Left lung (tissue), 10 donors: ENCODE results near the gene SNRNP27. TPM values are rescaled to one million over a fixed set of nuclear protein-coding genes. Genes with fewer than 3 reads are reported as not detected.
"Not testable (repeated sequence)": the region's sequence is repeated elsewhere in the genome, so short reads cannot be mapped to it uniquely, and the experiment has no call there.

Experiments used
- ATAC-seq: fragments of 200-7000 bp; cut with Tn5 transposase; one replicate; pipeline ENCODE4 v1.9.1; 2020; ENCODE audit warnings: moderate library complexity
- DNase-seq, 4 donors: peaks; one replicate each; pipeline ENCODE4 v3.0.0-alpha.2; 2013 to 2020
- H3K27ac ChIP-seq, 2 donors: fragments of 200-600 bp; sonication (generic) in 1 of 2; one replicate each; pipeline versions ENCODE4 v1.5.0 to v1.8.0; 2020 to 2021
- H3K27me3 ChIP-seq, 2 donors: fragments of 200-600 bp; sonication (generic) in 1 of 2; one replicate each; pipeline versions ENCODE4 v1.5.0 to v1.8.0; 2020 to 2021
- H3K36me3 ChIP-seq, 2 donors: fragments of 200-600 bp; sonication (generic) in 1 of 2; one replicate each; pipeline versions ENCODE4 v1.5.0 to v1.8.0; 2020 to 2021
- H3K4me1 ChIP-seq, 2 donors: fragments of 200-600 bp; one replicate each; pipeline ENCODE4 v1.8.0; 2021
- H3K4me3 ChIP-seq, 2 donors: fragments of 200-600 bp; sonication (generic) in 1 of 2; one replicate each; pipeline versions ENCODE4 v1.5.0 to v1.8.0; 2020 to 2021; ENCODE audit warnings: mild to moderate bottlenecking in 1 of 2
- H3K9me3 ChIP-seq, 2 donors: fragments of 200-600 bp; sonication (generic) in 1 of 2; one replicate each; pipeline versions ENCODE4 v1.5.0 to v1.8.0; 2020 to 2021
- CTCF ChIP-seq, 2 donors: fragments of 200-600 bp; sonication (generic) in 1 of 2; IDR thresholded peaks; one replicate each; pipeline versions ENCODE4 v1.5.0 to v1.8.0; 2021; ENCODE audit warnings: antibody characterized with exemption in 2 of 2
- intact Hi-C, 2 donors: fragments of 100-400 bp; cut with DNase I; formaldehyde crosslinking; loops; one replicate each; pipeline versions ENCODE4 v1.11.2 to v1.14.2; 2022
- polyA plus RNA-seq, 6 donors: library from polyadenylated mRNA; unstranded; fragments of 120-200 nt; gene quantifications; one replicate each; pipeline ENCODE4 v1.2.1, GENCODE V29; 2013; ENCODE audit not compliant: insufficient read length in 6 of 6
- total RNA-seq, 2 donors: library from RNA; stranded (reverse); fragmentation: NEBNext Ultra II Directional; extraction: Animal tissue kit (Norgen Biotek cat#: 25700); gene quantifications; one replicate each; pipeline ENCODE4 v1.2.1, GENCODE V29; 2021
- donor health status: DM: no; HTN: yes; CAD: no.
- donor health status: DM: no; HTN: no; CAD: no.

The SNRNP27 gene
- total and polyA plus RNA-seq, 8 donors, result 37.1 to 76.8 (median 66.0) TPM

GRCh38 chr2:69888451-69888850 lies 5.3 kb upstream of the SNRNP27 start:
- no peak overlapping the region for H3K4me3 ChIP-seq
- ATAC-seq (no peak), DNase-seq (no peak)
- no peaks in the 10 kb centered on the region for H3K27me3 ChIP-seq
- intact Hi-C loops, result no loop called here
- no peaks in the 10 kb centered on the region for H3K9me3 ChIP-seq
- no peak overlapping the region for H3K27ac ChIP-seq
- TF ChIP-seq CTCF (IDR thresholded peaks at IDR 0.05), result no peak
- no peaks in the 10 kb centered on the region for H3K4me1 ChIP-seq
- no peaks in the 10 kb centered on the region for H3K36me3 ChIP-seq

GRCh38 chr2:69889302-69889701 lies 4.5 kb upstream of the SNRNP27 start:
- ATAC-seq, result no peak
- no peak for DNase-seq
- Histone ChIP-seq H3K4me1 (no peaks in the 10 kb centered on the region), H3K9me3 (no peaks in the 10 kb centered on the region), H3K27ac (no peak overlapping the region), H3K4me3 (no peak overlapping the region), H3K36me3 (no peaks in the 10 kb centered on the region), H3K27me3 (no peaks in the 10 kb centered on the region)
- intact Hi-C loops, result no loop called here
- no peak for TF ChIP-seq CTCF (IDR thresholded peaks at IDR 0.05)

- Histone ChIP-seq H3K36me3 (peaks cover 0 to 8% of the 10 kb centered on the region in 2 donors), H3K4me1 (peaks cover 6 to 15% of the 10 kb centered on the region in 2 donors), H3K4me3 (no peak overlapping the region), H3K9me3 (no peaks in the 10 kb centered on the region), H3K27me3 (no peaks in the 10 kb centered on the region), H3K27ac (no peak overlapping the region)
- DNase-seq (no peak), ATAC-seq (no peak)
- intact Hi-C loops, result no loop called here
- TF ChIP-seq CTCF (IDR thresholded peaks at IDR 0.05), result no peak
Measured at GRCh38 chr2:69890881-69891280, 2.9 kb upstream of the SNRNP27 start.

GRCh38 chr2:69892838-69893424 lies 825 bp upstream of the SNRNP27 start:
- ATAC-seq, H3K9me3 ChIP-seq, DNase-seq, H3K27ac ChIP-seq, H3K4me3 ChIP-seq, H3K27me3 ChIP-seq, intact Hi-C loops: not testable (repeated sequence)
- Histone ChIP-seq H3K4me1 (peaks cover 6 to 23% of the 10 kb centered on the region in 2 donors), H3K36me3 (peaks cover 0 to 29% of the 10 kb centered on the region in 2 donors)

GRCh38 chr2:69894737-69895136 lies 981 bp downstream of the SNRNP27 start:
- DNase-seq, H3K27ac ChIP-seq, ATAC-seq, H3K27me3 ChIP-seq, H3K9me3 ChIP-seq, intact Hi-C loops: not testable (repeated sequence)
- Histone ChIP-seq H3K36me3 (peaks cover 0 to 45% of the 10 kb centered on the region in 2 donors), H3K4me1 (peaks cover 6 to 29% of the 10 kb centered on the region in 2 donors), H3K4me3 (peak overlapping the region; percentile 64 to 79)

- Histone ChIP-seq H3K9me3 (no peaks in the 10 kb centered on the region), H3K4me3 (no peak overlapping the region), H3K4me1 (peaks cover 0 to 46% of the 10 kb centered on the region in 2 donors), H3K36me3 (peaks cover 0 to 86% of the 10 kb centered on the region in 2 donors), H3K27me3 (no peaks in the 10 kb centered on the region), H3K27ac (peak overlapping the region in 1 of 2 donors; percentile 76)
- intact Hi-C loops, result no loop called here
- ATAC-seq, result peak; percentile 19
- no peak for TF ChIP-seq CTCF (IDR thresholded peaks at IDR 0.05)
- peak in 2 of 4 donors; percentile 69 to 90 for DNase-seq
Measured at GRCh38 chr2:69902213-69902922, 8.6 kb downstream of the SNRNP27 start.
